Measurements from ENCODE around the gene CCDC71. TPM values are rescaled to one million over a fixed set of nuclear protein-coding genes. Genes with fewer than 3 reads are reported as not detected.

Gene CCDC71
- total RNA-seq, 1 donor from 2014 or later: 9.2 TPM

DNA sequence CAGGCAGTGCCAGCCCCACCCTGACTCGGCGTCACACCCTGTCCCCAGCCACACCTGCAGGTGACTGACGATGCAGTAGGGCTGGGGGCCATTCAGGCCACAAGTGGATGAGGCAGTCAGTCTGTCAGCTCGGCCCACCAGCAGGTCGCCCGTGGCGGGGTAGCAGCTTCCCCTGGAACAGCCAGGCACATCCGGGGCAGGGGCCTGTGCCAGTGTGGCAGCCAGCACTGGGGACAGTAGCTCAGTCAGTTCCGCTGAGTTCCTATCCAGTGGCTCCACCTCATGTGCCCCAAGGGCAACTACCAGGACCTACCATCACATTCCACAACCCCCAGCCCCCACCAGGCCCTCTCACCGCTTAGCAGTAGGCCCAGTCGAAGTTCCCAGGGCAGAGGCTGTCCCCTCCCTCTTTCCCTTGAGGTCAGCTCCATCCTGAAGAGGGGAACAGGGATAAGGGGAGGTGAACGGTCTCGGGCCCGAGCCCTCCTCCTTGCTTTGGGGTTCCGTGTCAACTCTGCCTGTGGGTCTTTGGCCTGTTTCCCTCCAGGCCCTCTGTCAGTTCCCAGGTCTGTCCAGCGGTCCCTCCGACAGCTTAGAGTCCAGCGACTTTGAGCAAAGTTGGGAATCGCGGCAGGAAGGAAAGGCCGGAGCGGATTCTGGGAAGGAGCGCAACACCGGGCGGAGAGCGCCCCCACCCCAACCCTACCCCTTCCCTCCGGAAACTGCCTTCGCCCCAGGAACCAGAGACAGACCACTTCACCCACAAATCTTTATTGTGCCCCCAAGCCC, 33.5 kb downstream of the CCDC71 start, which contains the start of gene LAMB2:
Gene LAMB2, minus strand, starts transcription at position 614 of the 789 bp plus-strand sequence. Its CDS starts 183 bp downstream, at position 431.
- DNase-seq (ENCODE audit: low spot score): peak; percentile 80
- ATAC-seq: peak; percentile 77

DNA sequence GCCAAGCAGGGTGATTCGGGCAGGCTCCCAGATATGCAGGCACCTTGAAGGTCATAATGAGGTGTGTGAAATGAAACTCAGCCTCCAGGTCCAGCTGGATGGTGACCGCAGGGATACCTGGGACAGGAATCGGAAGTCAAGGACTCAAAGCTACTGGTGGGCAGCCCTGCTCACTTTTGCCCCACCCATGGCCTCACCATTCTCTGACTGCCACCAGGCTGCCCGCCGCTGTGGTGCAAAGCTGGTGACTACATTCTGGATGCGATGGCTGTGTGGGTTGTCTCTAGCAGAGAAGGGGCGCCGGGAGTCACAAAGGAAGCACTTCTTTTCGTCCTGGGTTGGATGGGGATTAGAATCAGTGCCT, 34.1 kb downstream of the CCDC71 start:
- DNase-seq (ENCODE audit: low spot score) (no peak), ATAC-seq (no peak)

DNA sequence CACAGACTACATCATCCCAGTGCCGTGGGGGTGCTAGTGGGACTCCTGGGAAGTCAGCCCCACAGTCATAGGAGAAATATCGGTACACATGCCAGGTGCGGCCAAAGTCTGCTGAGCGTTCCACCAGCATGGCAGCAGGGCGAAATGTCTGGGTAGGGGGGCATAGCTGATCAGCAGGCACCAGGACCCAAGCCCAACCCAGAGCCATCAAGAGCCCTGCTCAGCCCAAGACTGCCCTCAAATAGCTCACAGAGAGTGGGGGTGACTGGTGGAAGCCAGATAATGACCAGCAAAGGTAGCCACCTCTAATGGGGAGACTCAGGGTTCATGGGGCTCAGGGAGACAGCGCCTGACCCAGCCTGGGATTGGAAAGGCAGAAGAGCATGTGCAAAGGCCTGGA, 34.6 kb downstream of the CCDC71 start:
- DNase-seq (ENCODE audit: low spot score) (no peak), ATAC-seq (no peak)

DNA sequence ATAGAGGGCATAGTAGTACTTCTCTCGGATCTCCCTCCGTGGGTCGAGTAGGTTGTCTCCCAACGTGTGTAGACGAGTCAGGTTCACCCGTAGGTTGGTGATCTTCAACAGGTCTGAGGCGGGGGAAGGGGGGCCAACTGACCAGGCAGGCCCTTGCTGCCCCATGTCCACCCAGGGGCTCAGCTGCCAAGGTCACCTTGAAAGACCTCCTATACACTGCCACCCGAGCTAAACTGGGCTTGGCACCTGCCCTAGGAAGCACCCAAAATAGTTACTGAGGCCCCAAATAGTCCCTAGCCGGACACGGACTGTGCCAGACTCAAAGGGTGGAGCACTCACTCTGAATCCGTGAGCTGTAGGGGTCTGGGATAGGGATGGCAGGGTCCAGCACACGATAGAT, 35.1 kb downstream of the CCDC71 start:
- DNase-seq (ENCODE audit: low spot score) (no peak), ATAC-seq (no peak)

DNA sequence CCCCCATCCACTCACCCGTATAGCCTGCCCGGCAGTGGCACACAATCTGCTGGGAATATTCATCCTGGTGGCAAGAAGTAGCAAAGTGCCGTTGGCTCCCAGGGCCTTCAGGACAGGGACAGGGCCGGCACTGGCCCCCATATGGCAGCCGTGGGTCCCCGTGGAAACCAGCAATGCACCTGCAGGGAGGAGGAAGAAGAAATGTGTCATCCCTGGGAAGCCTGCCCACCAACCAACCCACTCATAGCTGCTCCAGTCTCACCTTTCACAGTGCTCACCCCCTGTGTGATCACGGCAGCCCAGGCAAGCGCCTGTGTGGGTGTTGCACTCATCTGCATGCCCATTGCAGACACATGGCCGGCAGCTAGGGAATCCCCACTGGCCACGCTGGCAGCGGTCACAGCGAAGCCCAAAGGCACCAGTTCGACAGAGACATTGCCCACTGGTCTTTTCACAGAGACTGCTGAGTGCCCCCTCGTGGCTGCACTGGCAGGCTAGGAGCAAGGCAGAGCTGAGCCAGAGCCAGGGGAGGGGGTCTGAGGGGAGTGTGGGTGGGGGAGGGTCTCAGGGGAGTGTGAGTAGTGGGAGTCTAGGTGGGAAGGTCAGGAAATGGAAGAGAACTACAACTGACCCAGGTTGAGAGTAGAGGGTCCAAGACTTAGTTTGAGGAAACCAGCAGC, 41.0 kb downstream of the CCDC71 start:
- ATAC-seq: no peak
- DNase-seq (ENCODE audit: low spot score): no peak

DNA sequence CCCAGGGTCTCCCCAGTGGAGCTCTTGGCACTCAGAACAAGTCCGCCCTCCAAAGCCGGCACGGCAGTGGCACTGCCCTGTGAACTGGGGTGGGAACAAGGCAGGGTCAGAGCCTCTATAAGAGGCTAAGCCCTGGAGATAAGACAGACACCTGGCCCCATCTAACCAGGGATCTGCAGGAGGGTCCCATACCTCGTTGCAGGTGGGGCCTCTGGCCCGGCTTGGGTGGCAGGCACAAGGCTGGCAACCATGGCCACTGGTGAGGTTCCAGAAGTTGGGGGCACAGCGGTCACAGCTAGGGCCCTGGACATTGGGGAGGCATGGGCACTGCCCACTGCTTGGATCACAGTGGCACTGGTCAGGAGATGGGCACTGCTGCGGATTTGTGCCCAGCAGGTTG, 41.9 kb downstream of the CCDC71 start:
- DNase-seq (ENCODE audit: low spot score) (no peak), ATAC-seq (no peak)

DNA sequence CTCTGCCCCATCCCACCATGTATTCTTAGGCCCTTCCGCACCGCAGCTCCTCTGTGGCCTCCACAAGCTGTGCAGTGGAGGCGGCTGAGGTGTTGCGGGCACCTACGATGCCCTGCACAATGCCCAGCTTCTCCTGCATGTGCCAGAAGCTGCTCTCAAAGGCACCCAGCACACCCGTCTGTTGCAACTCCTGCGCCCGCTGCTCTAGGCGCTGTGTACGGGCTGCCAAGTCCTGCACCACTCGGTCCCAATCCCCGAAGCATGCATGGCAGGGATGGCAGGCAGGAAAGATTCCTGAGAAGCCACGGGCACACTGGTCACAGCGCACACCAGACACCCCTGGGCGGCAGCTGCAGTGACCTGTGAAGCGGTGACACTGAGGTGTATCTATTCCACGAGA, 42.4 kb downstream of the CCDC71 start:
- no peak for DNase-seq (ENCODE audit: low spot score)
- ATAC-seq: no peak

DNA sequence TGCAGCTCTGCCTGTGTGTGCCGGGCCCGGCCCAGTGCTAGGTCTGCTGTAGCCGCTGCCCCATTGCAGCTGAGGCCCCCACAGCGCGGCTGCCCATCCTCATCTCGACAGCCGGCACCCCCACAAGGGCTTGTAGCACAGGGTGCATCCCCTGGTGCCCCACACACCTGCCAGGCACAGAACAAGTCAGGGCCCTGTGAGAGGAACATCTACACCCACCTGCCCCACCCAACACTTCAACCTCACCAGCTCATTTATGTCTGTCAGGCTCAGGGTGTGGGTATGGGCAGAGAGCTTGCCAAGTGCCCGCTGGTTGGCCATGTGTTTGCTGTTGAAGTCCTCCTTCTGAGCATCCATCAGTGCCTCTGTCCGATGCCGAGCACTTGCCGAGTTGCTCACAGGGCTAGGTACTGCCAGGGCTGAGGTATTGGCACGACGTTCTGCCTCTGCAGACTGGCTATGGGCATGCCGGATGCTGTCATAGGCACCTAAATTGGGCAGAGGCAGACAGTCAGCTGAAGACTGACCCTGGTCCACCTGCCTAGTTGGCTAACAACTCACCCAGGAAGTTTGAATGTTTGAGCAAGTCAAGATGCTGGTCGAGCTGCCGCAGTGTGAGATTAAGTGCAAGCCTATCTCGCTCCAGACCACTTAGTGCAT, 43.1 kb downstream of the CCDC71 start:
- ATAC-seq (no peak), DNase-seq (ENCODE audit: low spot score) (no peak)

DNA sequence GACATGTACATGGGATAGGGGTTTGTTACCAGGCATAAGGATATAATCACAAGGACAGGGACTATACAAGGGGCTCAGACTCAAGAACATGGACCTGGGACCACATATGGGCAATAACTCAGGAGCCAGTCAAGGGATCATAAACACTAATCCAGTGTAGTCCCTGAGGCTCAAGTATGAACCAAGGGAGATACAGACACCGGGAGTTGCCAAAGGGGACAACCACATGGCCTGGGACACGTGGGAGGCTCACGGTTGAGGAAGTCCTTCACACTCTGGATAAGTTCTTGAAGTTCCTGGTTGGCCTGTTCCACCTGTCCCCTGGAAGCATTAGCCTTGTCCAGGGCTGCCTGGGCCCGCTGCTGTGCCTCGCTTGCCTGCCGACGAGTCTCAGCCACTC, 43.7 kb downstream of the CCDC71 start:
- no peak for ATAC-seq
- DNase-seq (ENCODE audit: low spot score): no peak

DNA sequence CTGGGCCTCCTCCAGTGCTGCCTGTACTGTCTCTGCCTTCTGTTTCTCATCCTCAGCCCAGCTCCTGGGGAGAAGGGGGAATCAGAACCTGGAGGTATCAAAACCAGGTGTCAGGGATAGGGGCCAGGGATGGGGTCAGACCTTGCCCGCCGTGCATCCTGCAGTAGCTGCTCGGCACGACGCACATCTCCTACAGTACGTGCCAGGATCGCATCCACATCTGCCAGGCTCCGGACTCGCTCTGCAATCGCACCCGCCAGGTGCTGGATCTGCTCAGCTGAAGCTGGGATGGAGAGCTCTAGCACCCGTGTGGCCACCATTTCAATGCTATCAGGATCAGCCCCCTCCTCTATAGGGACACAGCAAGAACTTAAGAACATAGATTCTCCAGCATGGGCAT, 44.1 kb downstream of the CCDC71 start:
- DNase-seq (ENCODE audit: low spot score) (no peak), ATAC-seq (no peak)

DNA sequence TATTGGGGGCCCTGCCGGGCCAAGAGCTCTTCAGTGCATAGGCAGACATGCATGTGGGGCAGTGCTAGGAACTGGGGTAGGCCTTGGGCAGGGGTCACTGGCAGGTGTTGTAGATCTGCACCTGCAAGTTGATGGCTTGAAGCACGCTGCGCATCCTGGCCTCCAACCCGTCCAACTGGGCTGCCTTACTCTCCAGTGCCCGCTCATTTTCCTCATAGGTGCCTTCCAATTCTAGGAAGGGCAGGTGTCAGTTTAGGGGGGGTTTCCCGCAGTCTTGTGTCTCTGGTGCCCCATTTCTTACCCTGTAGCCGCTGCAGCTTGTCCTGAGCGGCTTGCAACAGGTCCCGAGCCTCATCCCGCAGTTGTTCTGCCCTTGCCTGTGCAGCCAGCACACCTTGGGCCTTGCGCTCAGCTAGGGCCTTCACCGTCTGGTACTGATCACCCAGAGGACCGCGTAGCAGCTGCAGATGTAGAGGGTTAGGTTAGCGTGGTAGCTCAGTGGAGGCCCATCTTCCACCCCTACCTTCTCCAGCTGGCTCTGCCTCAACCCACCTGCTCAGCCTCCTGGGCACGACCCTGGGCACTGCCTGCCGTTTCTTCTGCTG, 44.9 kb downstream of the CCDC71 start:
- no peak for ATAC-seq
- no peak for DNase-seq (ENCODE audit: low spot score)

DNA sequence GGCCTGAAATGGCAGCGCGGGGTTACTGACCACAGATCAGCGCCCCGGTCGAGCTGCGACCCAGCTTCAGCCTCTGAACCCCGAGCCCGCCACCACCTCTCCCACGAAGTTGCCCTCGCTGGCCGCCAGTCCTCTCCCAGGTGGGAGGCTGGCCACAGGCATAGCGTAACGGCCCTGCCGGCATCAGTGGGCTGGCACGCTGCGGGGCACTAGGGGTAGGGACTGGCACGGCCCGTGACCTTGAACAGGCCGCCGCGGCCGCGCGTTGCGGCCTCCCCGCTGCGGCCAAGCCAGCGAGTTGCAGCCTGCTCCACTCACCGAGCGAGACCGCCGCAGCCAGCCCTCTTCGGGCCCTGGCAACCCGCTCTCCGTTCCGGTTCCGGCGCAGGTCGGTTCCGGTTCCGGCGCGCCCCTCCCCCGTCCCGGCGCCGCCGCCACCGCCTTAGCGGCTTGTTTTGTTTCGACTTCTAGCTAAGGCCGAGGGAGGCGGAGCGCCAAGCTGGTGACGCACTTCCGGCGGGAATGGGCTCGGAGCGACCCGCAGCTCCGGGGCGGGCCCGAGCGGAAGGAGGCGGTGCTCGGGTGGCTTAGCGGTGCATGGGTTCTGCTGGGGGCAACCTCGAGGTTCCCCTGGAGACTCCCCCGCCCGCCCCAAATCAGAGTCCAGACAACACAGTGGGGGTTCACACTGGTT, 45.5 kb downstream of the CCDC71 start, which contains the start of gene USP19:
Gene USP19, minus strand, starts transcription at position 386 of the 694 bp plus-strand sequence. CDS start 1,678 bp downstream, outside the sequence.
- ATAC-seq: peak; percentile 92
- peak; percentile 97 for DNase-seq (ENCODE audit: low spot score)

DNA sequence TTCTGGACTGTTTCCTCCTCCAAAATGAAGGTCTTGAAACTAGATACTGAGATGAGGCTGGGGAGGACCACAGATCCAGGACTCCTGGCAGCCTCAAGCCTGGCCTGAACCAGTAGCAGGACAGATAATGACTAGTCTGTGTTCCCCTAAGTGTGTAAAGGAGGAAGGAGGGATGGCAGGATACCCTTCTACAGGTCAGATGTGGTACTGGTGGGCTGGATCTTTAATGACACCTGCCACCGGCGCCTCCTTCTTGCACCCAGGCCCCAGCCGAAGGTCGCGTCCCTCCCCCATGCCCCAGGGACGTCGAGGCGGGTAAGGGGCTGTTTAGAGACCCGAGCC, 46.1 kb downstream of the CCDC71 start:
- no peak for ATAC-seq
- no peak for DNase-seq (ENCODE audit: low spot score)

DNA sequence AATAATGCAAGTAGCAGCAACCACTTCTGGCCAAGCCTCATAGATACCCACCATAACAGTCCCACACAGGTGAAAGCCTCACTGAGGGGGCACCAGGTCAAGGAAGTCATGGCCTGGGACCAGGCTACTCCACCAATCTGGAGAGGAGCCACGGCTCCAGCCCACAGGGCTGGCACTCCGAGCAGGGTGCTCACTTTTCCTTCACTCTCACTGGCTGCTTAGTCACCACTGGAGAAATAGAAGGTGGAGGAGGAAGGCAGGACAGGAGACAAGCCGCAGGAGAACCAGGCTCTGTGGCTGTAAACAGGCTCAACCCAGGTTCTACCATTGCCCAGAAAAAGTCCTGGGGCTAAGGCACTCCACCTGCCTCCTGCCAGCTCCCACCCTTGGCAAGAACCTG, 46.7 kb downstream of the CCDC71 start:
- no peak for DNase-seq (ENCODE audit: low spot score)
- no peak for ATAC-seq

DNA sequence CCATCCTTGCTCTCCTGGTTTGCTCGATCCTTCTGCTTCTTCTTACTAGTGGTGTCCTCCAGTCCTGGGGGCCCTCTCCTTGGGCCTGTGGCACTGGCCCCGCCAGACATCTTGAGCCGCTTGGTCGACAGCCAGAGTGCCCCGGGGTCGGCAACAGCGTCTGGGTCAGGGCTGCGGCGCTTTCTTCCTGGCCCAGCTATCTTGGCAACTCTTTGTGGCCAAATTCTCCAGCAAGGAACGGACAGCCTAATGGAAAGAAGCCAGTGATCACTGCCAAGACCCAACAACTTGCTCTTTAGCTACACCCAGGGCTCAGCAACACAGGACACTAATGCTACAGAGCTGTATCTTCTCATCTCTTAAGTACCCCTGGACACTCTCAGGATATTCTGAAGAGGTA, 47.1 kb downstream of the CCDC71 start:
- DNase-seq (ENCODE audit: low spot score) (no peak), ATAC-seq (no peak)

Other genes with a start within 250 kb of the CCDC71 start
- gene ARIH2, start 247.5 kb downstream of the CCDC71 start, total RNA-seq: 41.0 TPM
- gene P4HTM, start 176.1 kb downstream of the CCDC71 start, total RNA-seq: 13.7 TPM
- 79.5 TPM for gene WDR6, start 158.9 kb downstream of the CCDC71 start, total RNA-seq
- gene DALRD3, start 147.8 kb downstream of the CCDC71 start, total RNA-seq: 8.6 TPM
- gene NDUFAF3, start 144.2 kb downstream of the CCDC71 start, total RNA-seq: 44.2 TPM
- gene IMPDH2, start 136.9 kb downstream of the CCDC71 start, total RNA-seq: 38.6 TPM
- gene QRICH1, start 72.3 kb downstream of the CCDC71 start, total RNA-seq: 33.4 TPM
- 105 TPM for gene QARS1, start 61.6 kb downstream of the CCDC71 start, total RNA-seq
- gene USP19, start 45.5 kb downstream of the CCDC71 start, total RNA-seq: 37.1 TPM
- 172 TPM for gene LAMB2, start 33.3 kb downstream of the CCDC71 start, total RNA-seq
- gene KLHDC8B, start 5.3 kb upstream of the CCDC71 start, total RNA-seq: 14.0 TPM
- 1.9 TPM for gene C3orf62, start 110.9 kb upstream of the CCDC71 start, total RNA-seq
- 19.7 TPM for gene USP4, start 173.7 kb upstream of the CCDC71 start, total RNA-seq
- 272 TPM for gene GPX1, start 192.0 kb upstream of the CCDC71 start, total RNA-seq
- gene RHOA, start 245.6 kb upstream of the CCDC71 start, total RNA-seq: 155 TPM
- 23.4 TPM for gene TCTA, start 246.1 kb upstream of the CCDC71 start, total RNA-seq

Measured in left lobe of liver (tissue), 2 donors.